NCI-H82 treated with DMSO at 0.1 percent for 48 hours (cell line): Measurements from ENCODE around the gene NEDD4L.
"Not testable (repeated sequence)": the region's sequence is repeated elsewhere in the genome, so short reads cannot be mapped to it uniquely, and the experiment has no call there.

Experiments
- DNase-seq: peaks from one replicate; lab custom pipeline; 2025; ENCODE audit not compliant: unreplicated experiment; lab: John Stamatoyannopoulos, UW

NEDD4L gene

DNA sequence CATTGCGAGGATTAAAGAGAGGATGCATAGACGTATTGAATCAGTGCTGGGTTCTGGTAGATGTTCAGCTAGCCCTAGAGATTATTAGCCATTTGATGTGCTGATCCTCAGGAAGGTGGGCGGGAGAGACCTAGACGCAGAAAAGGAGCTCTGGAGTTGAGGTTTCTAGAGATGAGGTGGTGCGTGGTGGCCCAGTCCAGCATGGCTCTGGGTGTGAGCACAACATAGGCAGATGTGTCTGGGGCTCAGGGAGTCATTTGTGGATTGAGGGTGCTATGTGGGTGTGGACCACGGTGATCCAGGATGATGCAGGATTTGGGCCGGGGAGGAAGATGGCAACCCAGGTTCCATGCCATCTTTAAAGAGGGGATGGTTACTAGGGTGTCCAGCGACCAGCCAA is 102.1 kb downstream of the NEDD4L start:
- no peak for DNase-seq

DNA sequence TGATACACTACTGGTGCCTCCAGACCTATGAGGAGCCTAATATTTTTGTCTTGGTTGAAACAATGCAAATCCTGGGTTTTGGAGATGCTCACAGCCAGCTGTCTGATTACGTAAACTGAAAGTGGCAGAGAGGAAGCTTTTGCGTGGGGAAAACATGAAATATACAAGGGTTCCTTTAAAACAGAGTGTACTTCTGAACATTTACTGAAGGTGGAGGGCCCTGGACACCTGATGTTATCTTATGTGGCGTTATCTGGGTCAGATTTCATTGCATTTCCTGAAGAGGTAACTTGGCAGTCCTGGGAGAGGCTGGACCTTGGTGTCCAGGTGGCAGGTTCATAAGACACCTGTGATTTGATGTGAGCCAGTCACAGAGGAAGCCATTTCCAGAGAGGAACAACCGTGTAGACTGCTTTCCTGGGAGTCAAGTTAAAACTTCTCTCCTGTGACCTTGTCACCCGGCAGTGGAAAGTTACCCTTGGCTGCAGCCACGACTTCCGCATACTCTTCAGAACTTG is 105.0 kb downstream of the NEDD4L start:
- no peak for DNase-seq

DNA sequence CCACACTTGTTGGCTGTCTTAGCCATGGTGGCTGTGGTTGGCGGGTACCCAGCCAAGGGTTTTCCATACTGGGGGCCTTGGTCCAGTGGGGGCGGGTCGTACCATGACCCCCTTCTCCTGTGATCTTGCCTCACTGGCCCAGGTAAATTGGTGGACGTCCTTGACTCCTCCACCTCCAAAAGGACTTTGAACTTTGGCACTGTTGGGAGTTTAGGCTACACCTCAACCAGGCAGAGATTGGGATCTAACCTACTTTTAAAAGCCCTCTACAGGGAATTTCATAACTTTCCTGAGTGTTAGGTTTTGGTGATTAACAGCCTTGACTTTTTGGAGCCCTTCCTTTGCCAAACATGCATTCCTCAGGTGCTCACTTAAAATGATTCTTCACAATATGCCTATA is 106.7 kb downstream of the NEDD4L start:
- no peak for DNase-seq

DNA sequence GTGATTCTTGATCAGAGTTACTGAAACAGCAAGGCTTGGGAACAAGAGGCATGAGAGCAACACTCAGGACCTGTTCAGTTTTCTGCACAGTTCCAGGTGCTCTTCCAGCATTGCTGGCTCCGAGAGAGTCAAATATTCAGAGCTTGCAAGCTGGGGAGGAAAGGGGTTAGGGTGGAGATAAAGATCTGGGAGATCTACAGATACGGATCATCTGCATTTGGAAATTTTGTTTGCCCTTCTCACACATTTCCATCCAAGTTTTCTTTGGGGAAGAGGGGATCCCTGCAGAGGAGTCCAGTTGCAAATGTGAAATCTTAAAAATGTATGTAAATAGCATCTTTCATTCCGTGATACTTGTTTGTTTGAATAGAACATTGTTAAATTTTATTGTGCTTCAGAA is 108.2 kb downstream of the NEDD4L start:
- DNase-seq = no peak

DNA sequence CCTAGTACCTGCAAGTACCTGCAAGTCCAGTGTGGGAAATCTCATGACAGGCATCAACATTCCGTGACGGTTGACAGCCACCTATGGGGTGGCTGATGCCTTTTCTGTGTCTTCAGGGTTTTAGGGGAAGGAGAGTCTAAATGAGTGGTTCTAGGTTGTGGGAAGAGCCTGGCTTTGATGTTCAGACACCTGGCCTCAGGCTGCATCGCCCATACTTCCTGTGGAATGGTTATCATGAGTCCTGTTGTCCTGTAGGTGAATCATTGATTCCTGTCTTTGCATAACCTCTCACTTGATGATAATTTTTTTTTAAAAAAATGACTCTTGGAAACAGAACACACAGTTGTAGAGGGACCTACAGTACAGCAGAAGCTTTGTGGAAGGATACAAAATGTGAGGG is 108.9 kb downstream of the NEDD4L start:
- no peak for DNase-seq

DNA sequence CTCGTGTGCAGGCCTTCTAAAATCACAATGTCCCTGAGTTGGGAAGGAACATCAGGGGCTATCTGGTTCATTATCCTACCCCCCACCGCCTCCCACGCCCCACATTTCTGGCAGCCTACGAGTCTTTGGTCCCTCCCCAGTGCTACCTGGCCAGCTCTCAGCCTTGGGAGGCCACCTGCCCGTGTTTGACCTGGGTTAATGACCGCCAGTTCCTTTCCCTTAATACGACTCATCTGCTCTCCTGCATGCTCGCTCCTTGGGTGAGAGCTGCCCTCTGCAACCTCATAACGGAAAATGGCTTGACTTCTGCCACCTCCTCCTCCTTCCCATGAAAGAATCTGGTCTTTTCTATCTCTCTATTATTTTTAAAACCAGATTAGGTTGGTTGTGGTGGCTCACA is 112.5 kb downstream of the NEDD4L start:
- no peak for DNase-seq

DNA sequence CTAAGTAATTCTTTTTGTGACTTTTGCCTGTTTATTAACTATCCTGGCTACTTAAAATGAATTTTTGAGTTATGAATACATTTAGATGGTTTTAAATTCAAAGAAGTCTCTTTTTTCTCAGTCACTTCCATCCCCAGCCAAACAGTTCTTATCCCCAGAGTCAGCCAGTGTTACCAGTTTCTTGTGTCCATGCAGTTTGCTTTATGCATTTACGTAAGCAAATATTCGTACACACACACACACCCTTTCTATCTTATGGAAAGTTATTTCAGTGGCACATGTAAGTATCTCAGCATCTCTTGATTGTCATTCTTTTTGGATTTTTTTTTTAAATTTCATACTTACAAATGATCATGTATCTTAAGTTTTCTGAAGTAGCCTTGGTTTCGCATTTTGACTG is 113.2 kb downstream of the NEDD4L start:
- DNase-seq = no peak

DNA sequence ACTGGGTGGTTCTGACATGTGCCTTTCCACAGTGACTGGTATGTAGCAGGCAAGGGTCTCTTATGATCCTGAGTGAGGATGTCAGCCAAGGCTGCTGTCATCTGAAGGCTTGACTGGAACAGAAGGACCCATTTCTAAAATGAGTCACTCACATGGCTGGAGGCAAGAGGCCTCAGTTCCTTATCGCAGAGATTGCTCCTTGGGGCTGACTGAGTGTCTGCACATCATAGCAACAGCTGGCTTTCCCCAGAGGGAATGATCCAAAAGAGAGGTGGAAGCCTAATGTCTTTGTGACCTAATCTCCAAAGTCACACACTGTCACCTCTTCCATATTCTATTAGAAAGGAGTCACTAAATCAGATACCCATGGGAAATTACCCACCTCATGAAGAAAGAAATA is 114.0 kb downstream of the NEDD4L start:
- no peak for DNase-seq

DNA sequence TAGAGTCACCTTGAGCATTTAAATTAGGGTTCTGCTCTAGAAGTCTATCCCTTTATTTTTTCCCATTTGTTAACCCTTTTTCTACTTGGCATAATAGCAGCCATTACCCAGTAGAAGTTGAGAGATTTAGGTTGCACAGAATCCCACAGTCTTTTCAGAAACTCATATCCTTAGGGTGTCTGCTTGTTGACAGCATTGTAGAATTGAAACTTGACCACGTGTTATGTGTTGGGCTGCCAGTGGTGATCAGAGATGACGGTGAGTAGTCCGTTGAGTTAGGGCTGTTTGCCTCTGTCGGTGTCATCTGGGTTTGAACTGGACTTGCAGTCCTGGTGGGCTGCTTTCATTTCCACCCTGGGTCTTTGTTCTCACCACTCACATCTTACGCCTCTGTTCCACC is 114.4 kb downstream of the NEDD4L start:
- no peak for DNase-seq

DNA sequence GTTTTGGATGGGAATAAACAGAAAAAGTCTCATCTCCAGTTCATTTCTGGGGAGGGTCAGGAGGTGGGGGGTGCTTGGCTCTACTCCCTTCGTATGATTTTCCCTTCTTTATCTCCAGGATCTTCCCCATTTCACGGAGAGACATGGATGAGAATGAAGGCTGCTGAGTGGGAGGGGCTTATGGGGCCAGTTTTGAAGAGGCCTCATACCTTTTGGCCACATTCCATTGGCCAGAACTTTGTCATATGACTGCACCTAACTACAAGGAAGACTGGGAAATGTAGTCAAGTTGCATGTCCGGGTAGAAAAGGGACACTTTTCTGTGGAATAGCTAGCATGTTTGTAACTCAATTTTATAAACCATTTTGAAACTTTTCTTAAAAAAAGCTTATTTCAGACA is 117.6 kb downstream of the NEDD4L start:
- DNase-seq = no peak

DNA sequence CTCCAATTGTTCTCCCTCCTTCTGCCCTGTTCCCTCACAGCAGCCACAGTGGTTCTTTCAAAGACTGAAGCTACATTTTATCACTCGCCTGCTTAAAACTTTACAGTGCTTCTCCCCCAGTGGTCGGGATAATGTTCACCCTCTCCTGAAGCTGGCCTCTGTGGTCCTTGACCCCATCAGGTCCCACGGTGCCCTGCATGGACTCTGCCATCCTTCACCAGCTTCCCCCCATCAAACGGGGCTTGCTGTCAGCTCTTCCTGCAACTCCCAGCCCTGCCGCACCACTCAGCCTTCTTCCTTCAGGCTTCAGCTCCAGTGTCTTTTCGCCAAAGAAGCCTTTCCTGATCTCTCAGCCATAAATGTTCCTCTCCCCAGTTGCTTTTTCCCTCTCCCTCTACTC is 118.1 kb downstream of the NEDD4L start:
- no peak for DNase-seq

DNA sequence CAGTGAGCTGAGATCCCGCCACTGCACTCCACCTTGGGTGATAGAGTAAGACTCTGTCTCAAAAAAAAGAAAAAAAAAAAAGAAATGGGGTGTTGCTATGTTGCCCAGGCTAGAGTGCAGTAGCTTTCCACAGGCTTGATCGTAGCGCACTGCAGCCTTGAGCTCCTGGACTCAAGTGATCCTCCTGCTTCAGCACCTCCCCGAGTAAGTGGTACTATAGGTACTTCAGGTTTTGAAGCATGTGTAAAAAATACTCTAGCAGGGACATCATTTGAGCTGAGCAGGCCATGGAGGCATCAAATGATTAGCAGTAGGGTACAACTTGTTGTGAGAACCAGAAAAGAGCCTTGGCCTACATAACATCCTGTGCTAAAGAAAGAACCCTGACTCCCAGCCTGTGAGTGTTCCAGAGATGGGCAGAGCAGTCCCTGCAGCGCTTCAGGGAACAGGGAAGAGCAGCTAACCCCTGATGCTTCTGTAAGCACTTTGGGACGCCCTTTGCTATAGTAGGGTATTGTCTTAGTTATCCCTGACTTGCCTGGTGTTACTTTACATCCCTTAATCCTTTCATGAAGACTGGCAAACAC is 119.1 kb downstream of the NEDD4L start:
- DNase-seq = no peak

DNA sequence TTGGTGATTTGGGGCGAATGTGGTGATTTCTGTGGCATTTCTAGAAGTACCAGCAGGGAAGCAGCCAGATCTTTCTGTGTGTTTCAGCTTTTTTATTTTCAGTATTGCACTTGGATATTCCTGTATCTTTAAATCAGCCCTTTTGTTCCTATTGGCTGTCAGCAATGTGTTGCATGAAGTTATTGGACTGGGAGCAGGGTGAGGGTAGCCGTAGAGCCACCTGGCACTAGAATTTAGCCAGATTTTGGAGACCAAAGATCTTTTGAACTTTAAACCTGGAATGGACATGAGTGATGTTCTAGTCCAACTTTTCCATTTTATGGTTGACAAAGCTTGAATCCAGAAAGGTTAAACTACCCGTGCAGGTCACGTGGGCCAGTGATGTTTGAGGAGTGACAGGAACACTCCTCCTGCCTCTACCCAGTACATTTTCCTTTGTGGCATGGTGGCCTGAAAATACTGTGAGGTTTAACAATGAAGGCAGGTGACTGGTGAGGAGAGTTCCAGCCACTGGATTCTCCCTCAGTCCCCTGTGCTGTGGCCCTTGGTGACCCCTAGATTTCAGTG is 122.3 kb downstream of the NEDD4L start:
- DNase-seq = no peak

DNA sequence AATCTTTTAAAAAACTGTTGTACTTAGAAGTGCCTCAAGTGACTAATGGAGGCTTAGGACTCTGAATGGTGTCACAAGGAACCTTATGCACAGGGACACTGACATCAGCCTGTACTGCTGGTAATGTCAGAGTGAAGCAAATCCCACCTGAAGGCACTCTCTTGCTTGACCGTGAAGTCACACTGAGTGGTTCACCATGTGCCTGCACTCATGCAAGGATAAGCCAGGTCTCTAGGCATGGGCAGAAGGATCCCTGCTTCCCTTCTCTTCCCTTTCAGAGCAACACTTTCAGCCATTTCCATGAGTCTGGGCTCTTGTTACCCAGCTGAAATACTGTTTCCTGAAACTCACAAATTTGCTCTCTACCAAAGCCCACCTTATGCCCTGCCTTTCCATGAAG is 123.0 kb downstream of the NEDD4L start:
- no peak for DNase-seq

DNA sequence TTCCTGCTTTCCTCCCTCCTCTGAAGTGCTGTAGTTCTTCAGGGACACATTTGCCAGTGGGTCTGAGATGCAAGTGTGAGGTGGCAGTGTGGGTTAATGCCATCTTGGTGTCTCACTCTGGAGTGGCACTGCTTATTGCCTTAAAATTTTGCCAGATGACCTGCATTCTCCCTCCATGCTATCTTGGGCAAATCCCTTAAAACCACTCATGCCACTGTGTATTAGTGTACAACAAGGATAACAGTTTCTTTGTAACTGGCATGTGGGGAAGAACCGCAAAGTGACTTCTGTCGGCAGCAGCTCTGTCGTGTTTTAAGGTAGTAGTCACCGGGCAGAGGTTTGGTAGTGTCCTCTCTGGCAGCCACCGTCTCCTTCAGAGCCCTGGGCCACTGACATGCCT is 124.2 kb downstream of the NEDD4L start:
- DNase-seq = no peak

DNA sequence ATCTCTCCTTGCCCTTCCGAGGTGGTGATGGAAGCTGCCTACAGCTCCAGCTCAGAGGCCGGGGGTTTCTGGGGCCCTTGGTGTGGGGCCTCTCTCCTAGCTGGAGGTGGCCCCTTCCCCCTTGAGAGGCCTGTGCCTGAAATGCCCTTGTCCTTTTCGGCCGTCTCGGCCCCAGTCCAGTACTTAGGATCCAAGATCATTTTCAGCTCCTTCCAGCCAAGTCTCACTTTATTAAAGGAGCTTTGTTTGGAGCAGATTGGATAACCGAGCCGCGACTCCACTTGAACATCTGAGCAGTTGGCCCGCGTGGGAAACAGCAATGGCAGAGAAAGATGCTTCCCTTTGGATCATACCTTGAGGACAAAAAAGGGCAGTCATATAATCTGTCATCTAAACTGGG is 125.0 kb downstream of the NEDD4L start:
- no peak for DNase-seq

DNA sequence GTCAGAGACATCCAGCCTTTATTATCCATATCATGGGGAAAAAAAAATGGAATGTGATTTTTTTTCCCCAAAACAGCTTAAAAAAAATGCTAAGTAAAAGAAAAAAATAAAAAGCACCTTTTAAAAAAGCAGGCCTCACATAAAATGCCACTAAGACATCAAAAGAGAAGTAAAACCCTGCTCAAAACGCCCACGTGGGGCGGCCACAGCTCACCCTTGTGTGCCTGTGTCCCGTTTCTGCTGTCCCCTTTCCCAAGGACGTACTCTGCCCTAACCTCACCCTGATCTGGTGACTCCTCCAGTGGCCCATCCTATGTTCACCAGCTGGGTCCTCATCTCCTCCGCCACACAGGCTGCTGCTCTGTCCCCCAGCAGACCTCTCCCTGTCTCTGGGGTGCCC is 125.4 kb downstream of the NEDD4L start:
- no peak for DNase-seq

DNA sequence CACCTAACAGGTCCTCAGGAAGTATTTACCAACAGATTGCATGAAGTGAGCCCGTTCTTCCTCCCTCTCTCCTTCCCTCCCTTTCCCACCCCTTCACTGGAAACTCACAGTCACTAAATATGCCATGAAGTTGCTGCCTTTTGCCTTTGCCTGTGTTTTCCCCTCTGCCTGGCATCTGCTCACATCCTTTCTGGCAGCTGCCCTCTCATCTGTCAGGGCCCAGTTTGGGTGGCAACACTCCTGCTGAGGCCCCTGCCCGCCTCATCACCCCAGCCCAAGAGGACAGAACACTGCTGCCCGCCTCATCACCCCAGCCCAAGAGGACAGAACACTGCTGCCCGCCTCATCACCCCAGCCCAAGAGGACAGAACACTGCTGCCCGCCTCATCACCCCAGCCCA is 126.0 kb downstream of the NEDD4L start:
- DNase-seq = not testable (repeated sequence)

DNA sequence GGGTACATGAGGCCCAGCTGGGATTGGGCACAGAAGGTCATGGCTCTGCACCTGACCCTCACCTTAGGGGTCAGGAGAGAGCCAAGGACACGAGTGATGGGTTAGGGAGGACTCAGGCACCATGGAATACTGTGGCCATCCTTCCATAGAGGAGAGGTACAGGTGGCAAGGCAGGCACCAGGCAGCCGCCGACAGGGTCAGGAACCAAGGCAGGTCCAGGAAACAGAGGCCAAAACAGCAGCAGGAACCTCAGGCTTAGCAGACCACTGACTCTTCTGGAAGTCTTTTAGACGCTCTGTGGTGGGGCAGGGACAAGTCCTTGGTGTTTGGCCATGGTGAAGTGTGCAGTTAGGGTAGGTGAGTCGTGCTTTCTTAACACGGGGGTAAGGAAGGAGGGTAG is 128.0 kb downstream of the NEDD4L start:
- no peak for DNase-seq

DNA sequence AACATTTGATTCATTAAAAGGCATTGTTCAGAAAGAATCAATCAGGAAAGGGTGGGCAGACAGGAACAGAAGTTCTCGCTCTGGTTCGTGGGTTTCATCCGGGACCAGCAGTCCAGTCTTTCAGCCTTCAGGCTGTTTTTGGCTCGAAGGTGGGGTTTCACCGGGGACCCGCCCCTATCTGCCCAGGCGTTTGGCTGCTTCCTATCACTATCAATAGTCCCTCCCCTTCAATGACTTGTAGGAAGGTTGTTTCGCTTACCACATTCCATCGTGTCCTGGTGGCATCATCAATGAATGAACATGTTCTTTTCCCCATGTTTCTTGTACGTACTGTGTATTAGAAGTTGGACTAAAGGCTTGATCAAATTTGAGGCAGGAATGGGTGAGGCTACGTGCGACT is 130.3 kb downstream of the NEDD4L start:
- DNase-seq = no peak

DNA sequence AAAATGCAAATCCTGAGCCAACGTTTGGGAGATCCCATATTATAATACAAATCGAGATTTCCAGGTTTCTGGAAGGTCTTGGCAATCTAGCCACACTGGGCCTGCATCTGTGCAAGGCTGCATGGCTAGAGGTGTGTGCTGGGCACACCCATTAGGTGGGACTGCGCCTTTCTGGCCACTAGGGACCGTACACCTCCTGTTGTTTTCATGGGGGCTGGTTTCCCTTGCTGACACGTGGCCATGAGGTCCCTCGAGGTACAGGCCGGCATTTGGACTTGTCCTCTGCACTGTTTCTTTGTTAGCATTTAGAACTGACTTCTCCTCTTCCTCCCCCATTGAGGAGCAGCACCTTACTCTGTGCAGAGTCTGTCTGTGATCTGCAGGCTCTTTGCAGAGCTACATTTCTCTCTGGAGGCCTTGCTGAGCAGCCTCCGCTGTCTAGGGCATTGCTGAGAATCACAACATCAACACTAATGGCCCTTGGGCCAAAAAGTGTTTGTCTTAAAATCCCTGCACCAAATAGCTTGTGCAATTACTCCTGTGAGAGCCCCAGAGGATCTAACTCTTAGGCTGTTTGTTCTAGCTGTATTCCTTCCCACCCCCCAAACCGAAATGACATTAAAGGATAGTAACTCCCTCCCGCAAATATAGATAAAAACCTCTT is 131.2 kb downstream of the NEDD4L start:
- no peak for DNase-seq

DNA sequence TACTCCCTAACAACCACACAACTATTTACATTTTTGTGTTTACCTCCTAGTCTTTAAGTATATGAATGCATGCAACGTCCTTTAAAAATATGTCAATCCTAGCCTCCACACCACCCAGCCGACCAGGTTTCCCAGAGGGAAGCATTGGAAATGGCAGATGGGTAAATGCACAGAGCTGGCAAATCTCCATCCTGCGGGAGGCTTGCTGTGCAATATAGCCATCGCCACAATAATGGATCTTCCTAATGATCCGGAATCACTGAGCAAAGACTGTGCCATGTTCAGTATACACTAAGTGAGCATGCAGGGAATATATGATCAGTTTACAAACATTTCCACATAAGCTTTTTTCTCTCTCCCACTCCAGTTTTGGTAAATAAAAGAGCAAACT is 131.8 kb downstream of the NEDD4L start:
- DNase-seq = no peak
